ENCODE results near the gene HPS4. TPM values are rescaled to one million over a fixed set of nuclear protein-coding genes. Genes with fewer than 3 reads are reported as not detected.

The HPS4 gene
- total and polyA plus RNA-seq, 2 of the 8 experiments (the other 6 are each of a cell fraction or from before 2014, with no cell fraction given): 28.0 to 35.2 TPM

DNA sequence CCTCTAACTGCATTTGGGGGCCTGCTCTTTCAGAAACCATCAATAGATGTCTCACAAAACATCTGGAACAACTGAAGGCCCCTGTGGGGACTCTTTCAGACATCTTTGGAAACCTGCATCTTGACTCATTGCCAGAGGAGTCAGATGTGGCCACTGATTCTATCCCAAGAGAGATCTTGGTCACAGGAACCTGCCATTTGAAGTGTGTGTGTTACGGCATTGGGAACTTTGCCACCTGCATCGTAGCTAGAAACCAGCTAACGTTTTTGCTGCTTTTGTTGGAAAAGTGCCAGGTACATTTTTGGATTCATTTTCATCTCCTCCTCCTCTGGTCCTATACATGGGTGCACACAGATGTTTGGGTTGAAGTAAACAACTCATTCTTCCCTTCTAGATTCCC lies 4.4 kb upstream of the HPS4 start:
- Histone ChIP-seq H3K27me3 (replicated peaks in 1 of 4; ENCODE audit: control insufficient read depth in 3 of 4, extremely low read depth in 1 of 4, insufficient read depth in 3 of 4, low read length in 3 of 4) (no peaks in the 10 kb centered on the region; a peak in 1 of 7 replicates), H4K8ac (ENCODE audit: extremely low read depth, insufficient read depth, low read length) (no peak overlapping the region), H3K27ac (ENCODE audit: low read depth, low read length) (no peak overlapping the region), H2AFZ (ENCODE audit: low read length) (no peak overlapping the region), H2AK5ac (ENCODE audit: low read depth, low read length) (no peak overlapping the region), H4K5ac (ENCODE audit: insufficient read length, low read depth, low read length) (no peak overlapping the region), H2BK15ac (ENCODE audit: low read length) (no peak overlapping the region), H3K56ac (replicated peaks; ENCODE audit: insufficient read length, low read depth, low read length) (no peak overlapping the region), H3K23me2 (ENCODE audit: low read depth, low read length) (peaks cover 8% of the 10 kb centered on the region), H3K9ac (replicated peaks in 1 of 4; ENCODE audit: extremely low read depth in 1 of 4, low read depth in 3 of 4, low read length in 3 of 4) (no peak overlapping the region), H2BK20ac (ENCODE audit: low read length) (no peak overlapping the region), H3K4me2 (ENCODE audit: insufficient read depth in 1 of 2, low read depth in 2 of 2, low read length in 2 of 2) (no peak overlapping the region), H3K18ac (ENCODE audit: extremely low read depth, low read length) (no peak overlapping the region), H3K4me3 (ENCODE audit: extremely low read depth in 1 of 4, insufficient read depth in 2 of 4, low read depth in 3 of 4, low read length in 4 of 4) (no peak overlapping the region), H3K4me1 (replicated peaks in 1 of 4; ENCODE audit: control insufficient read depth in 3 of 4, insufficient read depth in 4 of 4, low read length in 3 of 4) (peaks cover 0 to 3% (median 1%) of the 10 kb centered on the region in 4 experiments; a peak in 2 of 7 replicates), H2BK12ac (ENCODE audit: low read depth, low read length) (no peak overlapping the region), H3K79me2 (ENCODE audit: control insufficient read depth in 1 of 2, insufficient read depth in 2 of 2, low read length in 2 of 2) (peaks cover 12 to 24% of the 10 kb centered on the region in 2 experiments), H4K91ac (replicated peaks; ENCODE audit: insufficient read length, low read length) (no peak overlapping the region), H3K23ac (ENCODE audit: insufficient read length) (no peak overlapping the region), H3K9me3 (ENCODE audit: insufficient read depth in 2 of 2, low read depth in 1 of 2, low read length in 1 of 2) (no peaks in the 10 kb centered on the region), H2BK120ac (replicated peaks; ENCODE audit: low read depth, low read length) (no peak overlapping the region), H3K36me3 (ENCODE audit: control insufficient read depth in 2 of 4, insufficient read depth in 4 of 4, low read length in 3 of 4) (peaks cover 20 to 48% (median 47%) of the 10 kb centered on the region in 4 experiments), H2BK5ac (ENCODE audit: low read depth, low read length) (no peak overlapping the region), H3K79me1 (ENCODE audit: low read depth, low read length) (peaks cover 6% of the 10 kb centered on the region; the same call in 1 of the 2 replicates), H4K20me1 (replicated peaks in 1 of 2; ENCODE audit: control insufficient read depth in 1 of 2, insufficient read depth in 2 of 2, low read length in 2 of 2) (peaks cover 2 to 5% of the 10 kb centered on the region in 2 experiments), H3K4ac (replicated peaks; ENCODE audit: insufficient read length, low read depth, low read length) (no peak overlapping the region), H3K14ac (ENCODE audit: insufficient read length) (no peak overlapping the region)
- DNase-seq (ENCODE audit: low read depth in 1 of 2, low spot score in 2 of 2) (no peak), FAIRE-seq (no peak)
- ChIA-PET CTCF (ENCODE audit: partially characterized antibody) (no interaction called here), POLR2A (ENCODE audit: partially characterized antibody) (interaction anchor here (0.5 to 1.7 kb wide), 2 partner anchors 17 to 203 kb away, joined by 3 read pairs; no protein-coding TSS in a partner anchor)
- WGBS, 2 experiments (ENCODE audit: extremely low coverage in 1 of 2, insufficient coverage in 1 of 2, insufficient read length in 1 of 2, insufficient replicate concordance in 2 of 2, low coverage in 1 of 2, low lambda C conversion rate in 2 of 2, missing lambda C conversion rate in 1 of 2): 85% methylated on average over 3 of the region's 3 CpGs; no CpG with 5 or more reads in 1 of the 2 experiments
- TF ChIP-seq MAFK (IDR thresholded peaks at IDR 0.05; ENCODE audit: low read depth, low read length) (no peak), SP4 (IDR thresholded peaks at IDR 0.05; ENCODE audit: low read length) (no peak), PHF8 (conservative IDR thresholded peaks at IDR 0.05; ENCODE audit: low read depth, low read length) (no peak), RBBP5 (IDR thresholded peaks at IDR 0.05; ENCODE audit: borderline replicate concordance, low read depth, low read length) (no peak), SP1 (IDR thresholded peaks at IDR 0.05; ENCODE audit: low read depth, low read length) (no peak), CBX8 (IDR thresholded peaks at IDR 0.05; ENCODE audit: borderline replicate concordance, low read depth, low read length) (no peak), SIX5 (IDR thresholded peaks at IDR 0.05; ENCODE audit: low read depth, low read length) (no peak), KDM1A (IDR thresholded peaks at IDR 0.05; ENCODE audit: borderline replicate concordance, low read length) (no peak), ASH2L (IDR thresholded peaks at IDR 0.05; ENCODE audit: low read length) (no peak), POLR2AphosphoS5 (IDR thresholded peaks at IDR 0.05; ENCODE audit: low read depth, low read length) (no peak)

All from H1 (cell line).